ENCODE results near the gene BMP4.

DNA sequence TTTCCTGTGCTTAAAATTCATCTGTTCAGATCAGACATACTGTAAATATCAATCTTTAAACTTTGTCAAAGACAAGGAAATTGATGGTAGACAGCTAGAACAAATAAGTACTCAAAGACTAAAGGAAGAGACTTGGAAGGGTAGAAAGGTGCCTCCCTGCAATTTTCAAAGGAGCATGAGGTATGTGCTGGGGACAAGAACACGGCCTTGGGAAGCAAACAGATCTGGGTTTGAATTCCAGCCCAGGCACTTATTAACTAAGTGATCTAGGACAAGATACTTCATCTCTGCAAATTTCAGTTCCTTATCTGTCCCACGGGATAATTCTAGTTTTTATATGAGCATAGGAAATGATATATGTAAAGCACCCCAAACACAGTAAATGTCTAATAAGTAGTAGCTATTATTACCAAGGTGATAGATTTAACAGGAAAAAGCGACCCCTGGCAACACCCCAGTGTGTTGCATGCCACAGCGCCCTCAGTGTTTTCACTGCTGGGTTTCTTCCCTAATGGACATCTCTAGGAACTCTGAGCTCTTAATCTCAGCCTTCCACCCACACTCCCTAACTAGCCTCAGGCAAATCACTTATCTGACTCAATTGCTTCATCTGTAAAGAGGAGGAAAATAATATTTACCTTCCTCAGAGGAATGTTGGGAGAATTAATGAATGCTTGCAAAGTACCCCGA lies 44.7 kb upstream of the BMP4 start:
- TF ChIP-seq EZH2 (IDR thresholded peaks at IDR 0.05; ENCODE audit: borderline replicate concordance, control insufficient read depth, low read depth, low read length) (no peak), POLR2AphosphoS5 (IDR thresholded peaks at IDR 0.05; ENCODE audit: low read length) (no peak), POLR2A (IDR thresholded peaks at IDR 0.05; ENCODE audit: low read depth, low read length) (no peak), RCOR1 (conservative IDR thresholded peaks at IDR 0.05; ENCODE audit: low read depth, low read length) (no peak), SREBF1 (IDR thresholded peaks at IDR 0.05; ENCODE audit: low read length) (no peak), ESRRA (IDR thresholded peaks at IDR 0.05; ENCODE audit: low read length) (no peak), MYB (IDR thresholded peaks at IDR 0.05; ENCODE audit: borderline replicate concordance, low read depth, low read length) (no peak), NFIC (IDR thresholded peaks at IDR 0.05; ENCODE audit: low read depth, low read length) (no peak), MXI1 (IDR thresholded peaks at IDR 0.05; ENCODE audit: low read depth, low read length) (no peak), RAD21 (IDR thresholded peaks at IDR 0.05; ENCODE audit: insufficient read depth, low read depth, low read length) (no peak; the same call in 1 of the 2 replicates), ATF7 (IDR thresholded peaks at IDR 0.05; ENCODE audit: low read depth) (no peak)
- TF ChIP-seq, protein P1, sequence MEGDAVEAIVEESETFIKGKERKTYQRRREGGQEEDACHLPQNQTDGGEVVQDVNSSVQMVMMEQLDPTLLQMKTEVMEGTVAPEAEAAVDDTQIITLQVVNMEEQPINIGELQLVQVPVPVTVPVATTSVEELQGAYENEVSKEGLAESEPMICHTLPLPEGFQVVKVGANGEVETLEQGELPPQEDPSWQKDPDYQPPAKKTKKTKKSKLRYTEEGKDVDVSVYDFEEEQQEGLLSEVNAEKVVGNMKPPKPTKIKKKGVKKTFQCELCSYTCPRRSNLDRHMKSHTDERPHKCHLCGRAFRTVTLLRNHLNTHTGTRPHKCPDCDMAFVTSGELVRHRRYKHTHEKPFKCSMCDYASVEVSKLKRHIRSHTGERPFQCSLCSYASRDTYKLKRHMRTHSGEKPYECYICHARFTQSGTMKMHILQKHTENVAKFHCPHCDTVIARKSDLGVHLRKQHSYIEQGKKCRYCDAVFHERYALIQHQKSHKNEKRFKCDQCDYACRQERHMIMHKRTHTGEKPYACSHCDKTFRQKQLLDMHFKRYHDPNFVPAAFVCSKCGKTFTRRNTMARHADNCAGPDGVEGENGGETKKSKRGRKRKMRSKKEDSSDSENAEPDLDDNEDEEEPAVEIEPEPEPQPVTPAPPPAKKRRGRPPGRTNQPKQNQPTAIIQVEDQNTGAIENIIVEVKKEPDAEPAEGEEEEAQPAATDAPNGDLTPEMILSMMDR (IDR thresholded peaks at IDR 0.05 in 2 of 3, conservative IDR thresholded peaks at IDR 0.05 in 1 of 3; ENCODE audit: control insufficient read depth in 2 of 3, extremely low read depth in 1 of 3, insufficient read depth in 1 of 3, low read depth in 3 of 3, low read length in 3 of 3): peak in 2 of 3 experiments; percentile 17 to 18; a peak in 2 of 6 replicates

Data from GM12878 (cell line).